ENCODE measurements around the gene GRID2IP.

Gene GRID2IP

DNA sequence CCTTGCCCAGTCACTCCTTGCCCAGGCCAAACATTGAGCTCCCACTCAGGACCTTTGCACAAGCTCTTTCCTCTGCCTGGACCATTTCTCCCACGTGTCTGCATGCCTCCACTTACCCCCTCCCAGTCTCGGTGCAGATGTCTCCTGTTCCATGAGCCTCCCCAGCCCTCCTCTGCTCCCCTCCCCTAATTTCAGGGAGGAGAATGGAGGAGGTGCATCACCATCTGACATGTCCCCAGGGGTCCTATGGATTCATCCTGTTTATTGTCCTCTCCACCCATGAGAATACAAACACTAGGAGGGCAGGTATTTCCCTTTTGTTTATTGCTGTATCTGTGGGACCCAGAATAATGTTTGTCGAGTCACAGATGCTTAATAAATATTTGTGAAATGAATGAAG lies 8.6 kb upstream of the GRID2IP start:
- peak; percentile 5 for DNase-seq

DNA sequence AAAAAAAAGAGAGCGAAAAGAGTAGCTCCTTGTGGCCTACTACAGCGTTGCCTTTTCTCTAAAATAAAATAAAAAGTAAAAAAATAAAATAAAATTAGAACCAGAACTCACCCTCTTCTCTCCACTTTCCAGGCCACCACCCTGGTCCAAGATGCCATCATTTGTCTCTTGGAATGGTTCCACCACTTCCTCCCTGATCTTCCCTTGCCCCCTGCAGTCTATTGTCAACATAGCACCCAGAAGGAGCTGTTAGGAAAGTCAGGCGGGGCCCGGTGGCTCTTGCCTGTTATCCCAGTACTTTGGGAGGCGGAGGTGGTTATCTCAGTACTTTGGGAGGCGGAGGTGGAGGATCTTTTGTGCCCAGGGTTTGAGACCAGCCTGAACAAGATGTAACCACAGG lies 7.6 kb upstream of the GRID2IP start:
- peak; percentile 55 for DNase-seq

- DNase-seq, result peak; percentile 44
These were observed 4.9 kb upstream of the GRID2IP start for GRCh38 chr7:6556196-6556595.

- no peak for DNase-seq
These were observed 3.6 kb upstream of the GRID2IP start for GRCh38 chr7:6554848-6555247.

DNA sequence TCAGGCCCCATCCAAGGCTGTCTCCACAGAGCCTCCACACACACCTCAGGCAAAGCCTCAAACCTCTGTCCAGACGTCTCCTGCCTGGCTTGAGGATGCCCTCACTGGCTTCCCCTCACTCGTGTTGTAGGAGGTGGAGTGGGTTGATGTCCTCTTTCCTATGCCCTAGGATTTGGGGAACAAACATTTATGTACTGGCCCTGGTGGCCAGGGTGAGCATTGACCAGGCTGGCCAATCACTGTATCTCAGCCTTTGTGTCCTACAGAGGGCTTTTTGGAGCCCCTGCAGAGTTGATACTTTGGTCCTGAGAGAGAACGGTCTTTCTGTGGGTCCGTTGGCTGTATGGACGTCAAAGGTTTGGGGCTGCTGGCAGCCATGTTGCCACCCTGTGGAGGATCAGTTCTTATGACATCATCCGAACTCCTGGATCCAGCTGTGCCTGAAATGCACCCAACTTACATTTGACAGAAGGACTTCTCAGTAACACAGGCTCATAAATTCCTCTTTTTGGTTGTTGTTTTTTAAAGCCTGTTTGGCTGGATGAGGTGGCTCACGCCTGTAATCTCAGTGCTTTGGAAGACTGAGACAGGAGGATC lies 2.3 kb upstream of the GRID2IP start:
- no peak for DNase-seq

GRCh38 chr7:6547400-6547799 lies 3.9 kb downstream of the GRID2IP start:
- no peak for DNase-seq

DNA sequence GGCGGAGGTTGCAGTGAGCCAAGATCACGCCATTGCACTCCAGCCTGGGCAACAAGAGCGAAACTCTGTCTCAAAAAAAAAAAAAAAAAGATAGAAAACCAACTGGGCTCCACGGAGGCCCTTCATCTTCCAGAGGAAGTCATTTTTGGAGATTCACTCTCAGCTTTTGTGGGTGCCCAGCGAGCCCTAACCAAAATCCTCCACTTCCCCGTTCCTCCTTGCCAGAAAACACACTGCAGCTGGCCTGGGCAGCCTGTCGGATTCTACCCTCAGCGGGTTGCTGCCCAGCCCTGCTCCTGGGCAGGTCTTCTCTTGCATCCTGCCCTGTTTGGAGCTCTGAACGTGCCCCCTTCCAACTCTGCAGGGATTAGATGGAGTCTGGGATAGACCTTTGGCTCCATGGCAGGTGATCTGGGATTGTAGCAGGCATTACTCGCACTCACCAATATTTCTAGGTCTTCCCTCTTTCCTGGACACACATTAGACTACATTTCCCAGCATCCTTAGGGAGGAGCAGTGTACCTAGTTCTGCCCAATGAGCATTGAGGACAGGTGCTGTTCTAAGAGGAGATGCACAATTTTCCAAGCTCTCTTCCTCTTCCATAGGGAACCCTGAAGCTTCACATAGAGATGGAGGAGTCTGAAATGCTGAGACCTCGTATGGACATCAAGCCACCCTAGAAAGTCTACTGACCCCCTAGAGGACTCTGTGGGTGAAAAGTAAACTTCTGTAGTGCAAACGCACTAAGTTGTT lies 4.6 kb downstream of the GRID2IP start:
- no peak for DNase-seq

- DNase-seq, result no peak
These were observed 5.7 kb downstream of the GRID2IP start for GRCh38 chr7:6545398-6546126.

GRCh38 chr7:6542368-6542767 lies 8.9 kb downstream of the GRID2IP start:
- no peak for DNase-seq

DNA sequence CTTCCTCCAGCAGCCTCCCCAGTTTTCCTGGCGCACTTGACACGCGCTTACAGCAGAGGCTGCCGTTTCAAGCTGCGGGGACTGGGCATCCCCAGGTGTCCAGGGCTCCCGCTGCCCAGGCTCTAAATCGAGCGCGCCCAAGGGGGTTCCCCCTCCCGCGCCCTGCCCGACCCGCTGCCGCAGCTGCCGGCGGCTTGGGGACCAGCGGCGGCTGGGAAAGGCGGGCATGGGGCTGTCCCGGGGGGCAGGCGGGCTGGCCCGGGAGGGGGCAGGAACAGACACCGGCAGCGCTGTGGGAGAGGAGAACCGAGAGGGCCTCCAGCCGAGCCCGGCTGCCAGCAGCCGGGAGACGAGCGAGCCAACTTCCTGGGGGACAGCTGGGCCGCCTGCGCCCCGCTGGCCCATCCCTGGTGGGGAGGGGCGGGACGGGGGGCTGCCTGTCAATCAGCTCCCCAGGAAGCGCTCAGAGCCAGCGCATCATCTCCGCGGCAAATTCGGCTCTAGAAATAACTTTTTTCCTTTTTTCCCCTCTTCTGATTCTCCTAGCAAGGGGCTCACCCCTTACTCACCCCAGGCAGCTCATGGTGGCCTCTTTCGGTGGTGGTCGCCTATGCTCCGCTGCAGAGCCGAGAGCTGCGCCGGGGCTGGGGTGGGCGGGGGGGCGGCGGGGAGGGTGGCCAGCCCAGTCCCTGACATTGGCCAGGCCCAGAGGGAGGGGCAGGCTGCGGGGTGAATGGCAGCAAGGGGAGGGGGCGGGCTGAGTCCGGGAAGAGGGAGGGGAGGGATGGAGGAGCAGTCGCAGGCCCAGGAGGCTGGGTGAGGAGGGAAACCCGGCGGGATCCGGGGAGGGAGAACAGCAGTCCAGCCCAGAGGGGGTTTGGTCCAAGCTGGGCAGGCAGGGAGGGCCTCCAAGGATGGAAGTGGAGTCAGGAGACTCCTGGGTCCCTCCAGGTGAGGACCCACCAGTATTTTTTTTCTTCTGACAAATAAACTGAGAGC lies 14.7 kb downstream of the GRID2IP start:
- DNase-seq, result peak; percentile 87

- no peak for DNase-seq
These were observed 17.3 kb downstream of the GRID2IP start for GRCh38 chr7:6533893-6534495.

- no peak for DNase-seq
These were observed 18.7 kb downstream of the GRID2IP start for GRCh38 chr7:6532516-6532915.

DNA sequence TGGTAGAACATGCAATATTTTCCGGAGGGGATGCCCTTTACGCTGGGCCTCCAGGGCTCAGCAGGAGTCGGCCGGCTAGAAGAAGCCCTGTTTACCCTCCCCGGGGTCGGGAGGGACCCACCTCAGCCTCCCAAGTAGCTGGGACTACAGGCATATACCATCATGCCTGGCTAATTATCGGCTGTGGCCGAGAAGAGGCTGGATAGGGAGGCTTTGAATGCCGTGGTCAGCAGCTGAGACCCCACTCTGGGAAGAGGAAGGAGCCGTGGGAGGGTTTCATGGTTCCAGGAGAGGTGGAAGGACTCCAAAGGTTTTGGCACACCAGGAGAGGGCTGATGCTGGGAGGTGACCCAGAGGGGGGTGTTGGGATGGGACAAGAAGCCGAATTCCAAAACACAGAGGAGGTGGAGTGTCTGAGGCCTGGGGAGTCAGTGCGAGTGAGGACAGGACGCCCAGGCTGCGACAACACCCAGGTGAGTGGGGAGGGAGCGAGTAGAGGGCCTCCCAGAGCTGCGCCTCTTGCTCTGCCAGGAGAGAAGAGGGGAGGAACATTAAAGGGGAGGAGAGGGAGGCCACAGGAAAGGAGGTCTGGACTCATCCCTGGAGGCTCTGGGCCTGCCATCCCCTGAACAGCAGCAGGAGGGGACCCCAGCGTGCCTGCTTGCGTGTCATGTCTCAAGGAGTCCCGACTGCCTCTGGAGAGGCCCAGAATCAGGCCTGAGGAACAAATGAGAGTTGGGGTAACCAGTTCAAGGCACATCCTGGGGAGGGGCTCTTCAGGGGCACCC lies 19.6 kb downstream of the GRID2IP start:
- DNase-seq, result no peak

GRCh38 chr7:6530626-6531491 lies 20.4 kb downstream of the GRID2IP start:
- DNase-seq, result no peak

DNA sequence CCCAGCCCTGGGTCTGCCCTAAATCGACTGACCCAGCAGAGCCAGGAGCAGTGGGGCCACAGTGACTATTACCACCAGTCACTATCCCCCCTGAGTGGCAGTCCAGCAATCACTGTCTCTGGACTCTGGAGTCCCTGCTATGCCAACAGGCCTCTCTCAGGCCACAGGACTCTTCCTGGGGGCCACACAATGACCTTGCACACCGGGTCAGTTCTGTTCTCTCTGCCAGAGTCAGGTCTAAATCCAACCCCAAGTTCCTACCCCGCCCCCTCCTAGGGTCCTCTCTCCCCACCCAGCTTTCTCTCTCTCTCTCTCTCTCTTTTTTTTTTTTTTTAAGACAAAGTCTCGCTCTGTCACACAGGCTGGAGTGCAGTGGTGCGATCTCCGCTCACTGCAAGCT lies 21.6 kb downstream of the GRID2IP start:
- DNase-seq, result no peak

- no peak for DNase-seq
These were observed 22.7 kb downstream of the GRID2IP start for GRCh38 chr7:6528401-6529130.

GRCh38 chr7:6526997-6527378 lies 24.3 kb downstream of the GRID2IP start:
- DNase-seq, result no peak

GRCh38 chr7:6520163-6520981 lies 30.9 kb downstream of the GRID2IP start:
- DNase-seq, result no peak

Data from NCI-H146 (cell line).